Mesendoderm (in vitro differentiated cells): ENCODE data around the gene WFIKKN2.

Experiments
- DNase-seq: peaks from one replicate; pipeline ENCODE4 v3.0.0; 2013
- H2AK5ac ChIP-seq: 2 replicates; pipeline ENCODE4 v1.6.1; 2013; ENCODE audit warnings: low read length, inconsistent platforms
- H2BK120ac ChIP-seq: 2 replicates; pipeline ENCODE4 v1.6.1; 2013; ENCODE audit warnings: low read depth, mild to moderate bottlenecking, low read length, moderate library complexity, mixed read lengths
- H2BK15ac ChIP-seq: replicated peaks from 2 replicates; pipeline ENCODE4 v1.6.1; 2013; ENCODE audit warnings: low read depth, mild to moderate bottlenecking, moderate library complexity
- H2BK5ac ChIP-seq: 2 replicates; pipeline ENCODE4 v1.6.1; 2013; ENCODE audit warnings: low read length, inconsistent platforms
- H3K18ac ChIP-seq: 2 replicates; pipeline ENCODE4 v1.6.1; 2013; ENCODE audit warnings: mild to moderate bottlenecking, low read length, mixed read lengths
- H3K23ac ChIP-seq: one replicate; pipeline ENCODE4 v1.6.1; 2013; ENCODE audit warnings: low read length
- H3K27ac ChIP-seq: 2 replicates; pipeline ENCODE4 v1.5.1; 2013; ENCODE audit warnings: low read depth, mild to moderate bottlenecking, inconsistent platforms, low read length, moderate library complexity
- H3K27me3 ChIP-seq: 2 replicates; pipeline ENCODE4 v1.6.1; 2013; ENCODE audit warnings: low read length, control low read depth, mild to moderate bottlenecking, inconsistent platforms; ENCODE audit not compliant: insufficient read depth, poor library complexity
- H3K36me3 ChIP-seq: 2 replicates; pipeline ENCODE4 v1.6.1; 2013; ENCODE audit warnings: low read length, inconsistent platforms; ENCODE audit not compliant: control insufficient read depth, insufficient read depth
- H3K4ac ChIP-seq: one replicate; pipeline ENCODE4 v1.6.1; 2013; ENCODE audit warnings: low read depth, mild to moderate bottlenecking, low read length, moderate library complexity
- H3K4me1 ChIP-seq: 2 replicates; pipeline ENCODE4 v1.6.1; 2013; ENCODE audit warnings: low read depth, low read length, inconsistent platforms; ENCODE audit not compliant: control insufficient read depth
- H3K4me2 ChIP-seq: 2 replicates; pipeline ENCODE4 v1.6.1; 2013; ENCODE audit warnings: low read length
- H3K4me3 ChIP-seq: 2 replicates; pipeline ENCODE4 v1.5.1; 2013; ENCODE audit warnings: mild to moderate bottlenecking, low read length
- H3K56ac ChIP-seq: one replicate; pipeline ENCODE4 v1.6.1; 2013; ENCODE audit warnings: low read length
- H3K79me1 ChIP-seq: 2 replicates; pipeline ENCODE4 v1.6.1; 2013; ENCODE audit warnings: low read length, inconsistent platforms
- H3K79me2 ChIP-seq: 2 replicates; pipeline ENCODE4 v1.6.1; 2013; ENCODE audit warnings: mild to moderate bottlenecking, low read length; ENCODE audit not compliant: control insufficient read depth, insufficient read depth
- H3K9ac ChIP-seq: 2 replicates; pipeline ENCODE4 v1.6.1; 2013; ENCODE audit warnings: low read length, inconsistent platforms
- H4K5ac ChIP-seq: one replicate; pipeline ENCODE4 v1.6.1; 2013; ENCODE audit warnings: low read length
- H4K8ac ChIP-seq: one replicate; pipeline ENCODE4 v1.6.1; 2013; ENCODE audit warnings: low read depth, mild to moderate bottlenecking, control low read depth, low read length, moderate library complexity
- WGBS: extraction: QIAGEN DNeasy Blood & Tissue Kit; methylation state at CpG from one replicate; pipeline ENCODE4 v1.1.7; 2013; ENCODE audit warnings: low lambda C conversion rate, missing lambda C conversion rate; ENCODE audit not compliant: insufficient coverage; ENCODE audit errors: extremely low coverage; 5-methylcytosine and 5-hydroxymethylcytosine counted together

The WFIKKN2 gene

GRCh38 chr17:50793007-50793406 is 42.4 kb upstream of the WFIKKN2 start:
- Histone ChIP-seq H4K5ac (no peak overlapping the region), H3K27me3 (no peaks in the 10 kb centered on the region), H3K9ac (no peak overlapping the region), H3K36me3 (no peaks in the 10 kb centered on the region), H3K23ac (no peak overlapping the region), H2AK5ac (no peak overlapping the region), H3K4me1 (no peaks in the 10 kb centered on the region), H3K4ac (no peak overlapping the region), H3K4me2 (no peak overlapping the region), H3K79me2 (no peaks in the 10 kb centered on the region), H3K56ac (no peak overlapping the region), H3K79me1 (no peaks in the 10 kb centered on the region), H2BK15ac (no peak overlapping the region), H2BK120ac (no peak overlapping the region), H2BK5ac (no peak overlapping the region), H4K8ac (no peak overlapping the region), H3K18ac (no peak overlapping the region), H3K4me3 (no peak overlapping the region), H3K27ac (no peak overlapping the region)
- no CpG with 5 or more reads among the region's 8 CpGs for WGBS
- no peak for DNase-seq

GRCh38 chr17:50794361-50794760 is 41.0 kb upstream of the WFIKKN2 start:
- no CpG with 5 or more reads among the region's 6 CpGs for WGBS
- H2AK5ac ChIP-seq, result no peak overlapping the region
- peaks cover 8% of the 10 kb centered on the region for H3K4me1 ChIP-seq
- H3K4ac ChIP-seq, result no peak overlapping the region
- no peaks in the 10 kb centered on the region for H3K36me3 ChIP-seq
- H3K56ac ChIP-seq, result no peak overlapping the region
- no peak overlapping the region for H2BK120ac ChIP-seq
- no peaks in the 10 kb centered on the region for H3K79me2 ChIP-seq
- H2BK5ac ChIP-seq, result no peak overlapping the region
- H4K5ac ChIP-seq, result no peak overlapping the region
- no peaks in the 10 kb centered on the region for H3K79me1 ChIP-seq
- H3K4me3 ChIP-seq, result no peak overlapping the region
- H2BK15ac ChIP-seq, result no peak overlapping the region
- no peak overlapping the region for H3K18ac ChIP-seq
- no peak overlapping the region for H3K9ac ChIP-seq
- H3K27ac ChIP-seq, result no peak overlapping the region
- H4K8ac ChIP-seq, result no peak overlapping the region
- no peak overlapping the region for H3K23ac ChIP-seq
- no peaks in the 10 kb centered on the region for H3K27me3 ChIP-seq
- no peak for DNase-seq
- H3K4me2 ChIP-seq, result no peak overlapping the region

GRCh38 chr17:50797135-50797810 is 38.1 kb upstream of the WFIKKN2 start:
- Histone ChIP-seq H3K27me3 (no peaks in the 10 kb centered on the region), H3K9ac (no peak overlapping the region), H4K5ac (no peak overlapping the region), H3K36me3 (no peaks in the 10 kb centered on the region), H4K8ac (no peak overlapping the region), H3K4ac (no peak overlapping the region), H2BK15ac (no peak overlapping the region), H3K4me3 (no peak overlapping the region), H2BK5ac (no peak overlapping the region), H3K4me2 (no peak overlapping the region), H3K4me1 (peaks cover 8% of the 10 kb centered on the region), H3K79me1 (no peaks in the 10 kb centered on the region), H3K56ac (no peak overlapping the region), H3K23ac (no peak overlapping the region), H2AK5ac (no peak overlapping the region), H3K18ac (no peak overlapping the region), H2BK120ac (no peak overlapping the region), H3K27ac (no peak overlapping the region), H3K79me2 (no peaks in the 10 kb centered on the region)
- WGBS, result no CpG with 5 or more reads among the region's 11 CpGs
- peak; percentile 41 for DNase-seq

- Histone ChIP-seq H2BK5ac (no peak overlapping the region), H3K79me2 (no peaks in the 10 kb centered on the region), H3K23ac (no peak overlapping the region), H3K18ac (no peak overlapping the region), H2BK120ac (no peak overlapping the region), H3K79me1 (no peaks in the 10 kb centered on the region), H3K27ac (no peak overlapping the region), H3K4ac (no peak overlapping the region), H3K36me3 (no peaks in the 10 kb centered on the region), H3K27me3 (no peaks in the 10 kb centered on the region), H2BK15ac (no peak overlapping the region), H3K9ac (peak overlapping the region; percentile 2), H4K8ac (no peak overlapping the region), H3K4me3 (no peak overlapping the region), H3K4me2 (no peak overlapping the region), H3K4me1 (peaks cover 8% of the 10 kb centered on the region), H3K56ac (peak overlapping the region; percentile 9), H4K5ac (no peak overlapping the region), H2AK5ac (no peak overlapping the region)
- no CpG with 5 or more reads among the region's 19 CpGs for WGBS
- peak; percentile 65 for DNase-seq
These were observed 36.7 kb upstream of the WFIKKN2 start for GRCh38 chr17:50798424-50799288.

GRCh38 chr17:50799582-50799981 is 35.8 kb upstream of the WFIKKN2 start:
- H3K79me1 ChIP-seq, result no peaks in the 10 kb centered on the region
- no peaks in the 10 kb centered on the region for H3K27me3 ChIP-seq
- H2BK5ac ChIP-seq, result no peak overlapping the region
- no peak overlapping the region for H3K9ac ChIP-seq
- no peak overlapping the region for H3K4me2 ChIP-seq
- no peak overlapping the region for H3K27ac ChIP-seq
- no peak overlapping the region for H3K4me3 ChIP-seq
- no peaks in the 10 kb centered on the region for H3K79me2 ChIP-seq
- H3K4me1 ChIP-seq, result peaks cover 8% of the 10 kb centered on the region
- H3K36me3 ChIP-seq, result no peaks in the 10 kb centered on the region
- H4K8ac ChIP-seq, result no peak overlapping the region
- H3K56ac ChIP-seq, result no peak overlapping the region
- peak; percentile 35 for DNase-seq
- no CpG with 5 or more reads among the region's 9 CpGs for WGBS
- no peak overlapping the region for H4K5ac ChIP-seq
- no peak overlapping the region for H2AK5ac ChIP-seq
- H2BK120ac ChIP-seq, result no peak overlapping the region
- no peak overlapping the region for H3K18ac ChIP-seq
- no peak overlapping the region for H3K23ac ChIP-seq
- H2BK15ac ChIP-seq, result no peak overlapping the region
- no peak overlapping the region for H3K4ac ChIP-seq
